K562 (cell line): ENCODE results near the gene NUP43. TPM values are rescaled to one million over a fixed set of nuclear protein-coding genes. Genes with fewer than 3 reads are reported as not detected.

Experiments used
- CREB3L1 ChIP-seq: fragments of 450-650 bp; IDR thresholded peaks from 2 replicates; pipeline ENCODE4 v1.6.1; 2014; ENCODE audit warnings: low read depth, mild to moderate bottlenecking, moderate library complexity, borderline replicate concordance
- FOXJ2 ChIP-seq: fragments of 200-800 bp; sonication (Bioruptor generic); IDR thresholded peaks from 2 replicates; pipeline ENCODE4 v1.6.1; 2016; ENCODE audit warnings: missing genetic modification characterization, missing compliant biosample characterization
- GABPA ChIP-seq: fragments of 200-800 bp; sonication (Bioruptor generic); conservative IDR thresholded peaks from 2 replicates; pipeline ENCODE4 v1.6.1; 2016; ENCODE audit warnings: low read depth, missing genetic modification characterization, missing compliant biosample characterization
- GATAD2A ChIP-seq: fragments of 450-650 bp; IDR thresholded peaks from 2 replicates; pipeline ENCODE4 v1.6.1; 2017
- GTF2E2 ChIP-seq: fragments of 200-800 bp; sonication (Bioruptor generic); IDR thresholded peaks from 2 replicates; pipeline ENCODE4 v1.6.1; 2016; ENCODE audit warnings: missing genetic modification characterization, missing compliant biosample characterization
- JUN ChIP-seq, 2 experiments: sonication (generic) in 1 of 2; formaldehyde crosslinking in 1 of 2; IDR thresholded peaks; 2 replicates each; pipeline versions ENCODE4 v1.6.1 to v1.8.0; 2012 to 2022; ENCODE audit warnings: borderline replicate concordance in 2 of 2, mild to moderate bottlenecking in 2 of 2, improper control_type of control experiment in 1 of 2, low read depth in 1 of 2, low read length in 1 of 2, missing genetic modification reagents in 1 of 2
- KAT7 ChIP-seq: sonication (generic); formaldehyde crosslinking; IDR thresholded peaks from 2 replicates; pipeline ENCODE4 v1.8.0; 2022; ENCODE audit warnings: missing genetic modification reagents, mild to moderate bottlenecking, borderline replicate concordance
- MECOM ChIP-seq: fragments of 250-450 bp; sonication (Bioruptor Pico); IDR thresholded peaks from 2 replicates; pipeline ENCODE4 v1.8.0; 2022; ENCODE audit warnings: inconsistent platforms
- MIER1 ChIP-seq: fragments of 450-650 bp; IDR thresholded peaks from 2 replicates; pipeline ENCODE4 v1.6.1; 2016; ENCODE audit warnings: antibody characterized with exemption, mild to moderate bottlenecking, low read depth
- NR2C2 ChIP-seq, 2 experiments: fragments of 200-800 bp in 1 of 2; sonication (Bioruptor generic) in 1 of 2; sonication (generic) in 1 of 2; formaldehyde crosslinking in 1 of 2; IDR thresholded peaks; 2 replicates each; pipeline versions ENCODE4 v1.6.1 to v1.8.0; 2016 to 2022; ENCODE audit warnings: mild to moderate bottlenecking in 1 of 2, missing compliant biosample characterization in 1 of 2, missing genetic modification characterization in 1 of 2, missing genetic modification reagents in 1 of 2
- RAD51 ChIP-seq: fragments of 450-650 bp; IDR thresholded peaks from 2 replicates; pipeline ENCODE4 v1.7.1; 2016; ENCODE audit warnings: low read depth, mild to moderate bottlenecking, borderline replicate concordance
- RBBP5 ChIP-seq: fragments of 200-600 bp; sonication (generic); IDR thresholded peaks from 2 replicates; pipeline ENCODE4 v1.6.1; 2012; ENCODE audit warnings: borderline replicate concordance, mild to moderate bottlenecking, low read length, control low read depth, inconsistent platforms; ENCODE audit not compliant: insufficient read depth, poor library complexity, severe bottlenecking
- SMARCA4 ChIP-seq: fragments of 450-650 bp; IDR thresholded peaks from 2 replicates; pipeline ENCODE4 v1.6.1; 2016
- SOX6 ChIP-seq: fragments of 450-650 bp; IDR thresholded peaks from 2 replicates; pipeline ENCODE4 v1.6.1; 2014; ENCODE audit warnings: mild to moderate bottlenecking
- TAF1 ChIP-seq: IDR thresholded peaks from 2 replicates; pipeline ENCODE4 v1.6.1; 2011; ENCODE audit warnings: mild to moderate bottlenecking, low read length, moderate library complexity; ENCODE audit not compliant: insufficient read depth, control insufficient read depth, severe bottlenecking; ENCODE audit errors: extremely low read depth
- USF1 ChIP-seq: sonication (generic); formaldehyde crosslinking; IDR thresholded peaks from 2 replicates; pipeline ENCODE4 v1.9.0; 2022; ENCODE audit warnings: mild to moderate bottlenecking, missing genetic modification reagents
- ZBTB1 ChIP-seq: sonication (generic); formaldehyde crosslinking; IDR thresholded peaks from 2 replicates; pipeline ENCODE4 v1.8.1; 2023; ENCODE audit warnings: missing genetic modification reagents, low read depth, mild to moderate bottlenecking, borderline replicate concordance
- polyA plus RNA-seq, 8 experiments: library from polyadenylated mRNA; depleted of rRNA in 4 of 8; stranded (reverse) in 5 of 8; unstranded in 3 of 8; fragments of >200 nt; fragmentation: Nextera tagmentation in 2 of 8; fragmentation: Illumina TruSeq in 1 of 8; extraction: Ambion mirVana in 2 of 8; extraction: Trizol in 1 of 8; gene quantifications; 2 replicates each; pipeline versions ENCODE4 v1.2.1 to v1.2.3, GENCODE V29; 2011 to 2014; ENCODE audit warnings: inconsistent platforms in 1 of 8, missing spikeins in 1 of 8
- total RNA-seq, 7 experiments: library from RNA; depleted of rRNA in 6 of 7; stranded (reverse); fragments of >200 nt in 6 of 7; fragmentation: Illumina TruSeq in 2 of 7; extraction: Trizol in 2 of 7; gene quantifications; 2 replicates each; pipeline versions ENCODE4 v1.2.1 to v1.2.3, GENCODE V29; 2011 to 2021; ENCODE audit warnings: low replicate concordance in 1 of 7
- TF ChIP-seq, protein P1 (sequence below): sonication (generic); formaldehyde crosslinking; IDR thresholded peaks from 2 replicates; pipeline ENCODE4 v1.8.0; 2022; ENCODE audit warnings: mild to moderate bottlenecking, missing genetic modification reagents
- TF ChIP-seq, protein P2 (sequence below): sonication (generic); formaldehyde crosslinking; IDR thresholded peaks from 2 replicates; pipeline ENCODE4 v1.8.0; 2022; ENCODE audit warnings: mild to moderate bottlenecking, missing genetic modification reagents, borderline replicate concordance
- TF ChIP-seq, protein P3 (sequence below): fragments of 250-450 bp; sonication (Bioruptor Pico); IDR thresholded peaks from 2 replicates; pipeline ENCODE4 v1.8.0; 2022; ENCODE audit warnings: moderate library complexity, mild to moderate bottlenecking, inconsistent platforms

NUP43 gene
- total and polyA plus RNA-seq, 9 of the 15 experiments (the other 6 are each of a cell fraction or from before 2014, with no cell fraction given) = 28.9 to 136 (median 67.4) TPM

DNA sequence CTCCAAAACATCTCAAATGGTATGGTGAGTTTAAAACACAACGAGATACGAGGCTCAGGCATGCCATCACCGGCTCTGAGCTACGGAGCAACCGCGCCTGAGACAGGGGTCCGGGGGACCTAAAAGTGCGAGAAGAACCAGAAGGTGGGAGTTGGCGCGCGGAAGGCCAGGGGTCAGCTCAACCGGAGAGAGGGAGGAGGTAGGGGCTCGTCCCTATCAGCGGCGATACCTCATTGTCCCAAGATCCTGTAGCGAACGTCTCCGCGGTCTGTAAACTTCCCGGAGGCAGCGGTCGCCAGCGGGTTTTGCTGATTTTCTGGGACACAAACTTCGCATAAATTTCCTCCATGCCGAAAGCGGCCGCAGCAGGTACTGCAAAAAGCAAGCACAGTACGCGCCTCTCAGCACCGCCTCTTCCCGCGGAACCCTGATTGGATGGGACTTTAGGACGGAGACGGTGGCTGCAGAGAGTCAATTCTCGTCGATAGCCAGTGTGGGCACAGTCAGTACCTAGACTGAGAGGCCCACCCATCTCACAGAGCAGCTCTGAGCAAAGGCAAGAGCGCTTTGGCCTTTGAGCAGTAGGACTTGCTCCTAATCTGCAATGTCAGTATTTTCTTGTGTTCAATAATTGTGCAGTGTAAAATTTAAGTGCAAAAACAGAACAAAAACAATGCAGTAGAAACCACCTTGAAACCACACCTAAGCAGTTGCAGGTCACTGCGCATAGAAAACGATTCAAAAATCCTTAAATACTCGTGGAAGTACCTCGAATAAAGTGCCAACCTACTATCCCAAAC lies at the start of gene NUP43 (continued):
- TF ChIP-seq, protein P1, sequence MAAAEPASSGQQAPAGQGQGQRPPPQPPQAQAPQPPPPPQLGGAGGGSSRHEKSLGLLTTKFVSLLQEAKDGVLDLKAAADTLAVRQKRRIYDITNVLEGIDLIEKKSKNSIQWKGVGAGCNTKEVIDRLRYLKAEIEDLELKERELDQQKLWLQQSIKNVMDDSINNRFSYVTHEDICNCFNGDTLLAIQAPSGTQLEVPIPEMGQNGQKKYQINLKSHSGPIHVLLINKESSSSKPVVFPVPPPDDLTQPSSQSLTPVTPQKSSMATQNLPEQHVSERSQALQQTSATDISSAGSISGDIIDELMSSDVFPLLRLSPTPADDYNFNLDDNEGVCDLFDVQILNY (CRISPR knock-in tag) = no peak
- TF ChIP-seq SMARCA4 (0 out of 2 replicates have a peak, but pooled peaks have one; percentile 37), GABPA (tag) (peak; percentile 57), RBBP5 (peak; percentile 95), ZBTB1 (CRISPR knock-in tag) (no peak), FOXJ2 (tag) (no peak), RAD51 (peak; percentile 13; the same call in 1 of the 2 replicates), USF1 (CRISPR knock-in tag) (no peak), SOX6 (peak; percentile 64; the same call in 1 of the 2 replicates), NR2C2 (CRISPR knock-in tag; IDR thresholded peaks at IDR 0.05) (no peak), NR2C2 (tag; IDR thresholded peaks at IDR 0.05) (peak; percentile 88), JUN (IDR thresholded peaks at IDR 0.05; ENCODE audit: borderline replicate concordance, low read depth, low read length) (peak; percentile 40; the same call in 1 of the 2 replicates), JUN (CRISPR knock-in tag; IDR thresholded peaks at IDR 0.05; ENCODE audit: borderline replicate concordance) (no peak), KAT7 (CRISPR knock-in tag) (peak; percentile 96; the same call in 1 of the 2 replicates), GTF2E2 (tag) (no peak), MECOM (CRISPR knock-in tag) (no peak), MIER1 (no peak), TAF1 (peak; percentile 79), CREB3L1 (peak; percentile 60; the same call in 1 of the 2 replicates), GATAD2A (no peak)
- TF ChIP-seq, protein P2, sequence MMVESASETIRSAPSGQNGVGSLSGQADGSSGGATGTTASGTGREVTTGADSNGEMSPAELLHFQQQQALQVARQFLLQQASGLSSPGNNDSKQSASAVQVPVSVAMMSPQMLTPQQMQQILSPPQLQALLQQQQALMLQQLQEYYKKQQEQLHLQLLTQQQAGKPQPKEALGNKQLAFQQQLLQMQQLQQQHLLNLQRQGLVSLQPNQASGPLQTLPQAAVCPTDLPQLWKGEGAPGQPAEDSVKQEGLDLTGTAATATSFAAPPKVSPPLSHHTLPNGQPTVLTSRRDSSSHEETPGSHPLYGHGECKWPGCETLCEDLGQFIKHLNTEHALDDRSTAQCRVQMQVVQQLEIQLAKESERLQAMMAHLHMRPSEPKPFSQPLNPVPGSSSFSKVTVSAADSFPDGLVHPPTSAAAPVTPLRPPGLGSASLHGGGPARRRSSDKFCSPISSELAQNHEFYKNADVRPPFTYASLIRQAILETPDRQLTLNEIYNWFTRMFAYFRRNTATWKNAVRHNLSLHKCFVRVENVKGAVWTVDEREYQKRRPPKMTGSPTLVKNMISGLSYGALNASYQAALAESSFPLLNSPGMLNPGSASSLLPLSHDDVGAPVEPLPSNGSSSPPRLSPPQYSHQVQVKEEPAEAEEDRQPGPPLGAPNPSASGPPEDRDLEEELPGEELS = peak; percentile 39; the same call in 1 of the 2 replicates
- TF ChIP-seq, protein P3, sequence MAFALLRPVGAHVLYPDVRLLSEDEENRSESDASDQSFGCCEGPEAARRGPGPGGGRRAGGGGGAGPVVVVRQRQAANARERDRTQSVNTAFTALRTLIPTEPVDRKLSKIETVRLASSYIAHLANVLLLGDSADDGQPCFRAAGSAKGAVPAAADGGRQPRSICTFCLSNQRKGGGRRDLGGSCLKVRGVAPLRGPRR = no peak
